ENCODE data around the gene ZC3H8. TPM values are rescaled to one million over a fixed set of nuclear protein-coding genes. Genes with fewer than 3 reads are reported as not detected.

Gene ZC3H8
- total RNA-seq, 4 donors from 2014 or later = 5.7 to 13.6 (median 8.0) TPM

- DNase-seq (no peak), ATAC-seq (no peak)
- H3K27me3 ChIP-seq = no peaks in the 10 kb centered on the region
- no peak overlapping the region for H3K4me3 ChIP-seq
- TF ChIP-seq POLR2A (IDR thresholded peaks at IDR 0.05) (no peak), CTCF (IDR thresholded peaks at IDR 0.05 in 4 of 5, conservative IDR thresholded peaks at IDR 0.05 in 1 of 5) (no peak)
- no peak overlapping the region for H3K27ac ChIP-seq
- H3K4me1 ChIP-seq = peaks cover 6 to 15% of the 10 kb centered on the region in 2 donors
- in situ Hi-C loops (cut with MboI; ENCODE audit: low sequenced_read_pairs in 4 of 4) (loop anchor here (10.0 to 25.0 kb wide), 6 partner anchors 180 to 1120 kb away; partner anchors contain the start of genes RGPD8 (in 2 of the 4), ANAPC1 (in 1 of the 4), CHCHD5 (in 1 of the 4) and MERTK (in 1 of the 4)), intact Hi-C loops (cut with DNase I; ENCODE audit: low total_unique reads) (loop anchor here (5.0 kb wide), 2 partner anchors 55 to 175 kb away; partner anchors contain the start of gene RGPD8)
- H3K36me3 ChIP-seq = no peaks in the 10 kb centered on the region
- H3K9me3 ChIP-seq = no peaks in the 10 kb centered on the region
Measured at GRCh38 chr2:112257575-112257974, 2.7 kb upstream of the ZC3H8 start.

GRCh38 chr2:112256654-112257053 lies 1.8 kb upstream of the ZC3H8 start:
- Histone ChIP-seq H3K27ac (no peak overlapping the region), H3K9me3 (no peaks in the 10 kb centered on the region), H3K36me3 (no peaks in the 10 kb centered on the region), H3K27me3 (no peaks in the 10 kb centered on the region), H3K4me1 (peaks cover 9 to 15% of the 10 kb centered on the region in 2 donors), H3K4me3 (no peak overlapping the region)
- in situ Hi-C loops (cut with MboI; ENCODE audit: low sequenced_read_pairs in 4 of 4) = loop anchor here (10.0 to 25.0 kb wide), 6 partner anchors 181 to 1119 kb away; partner anchors contain the start of genes RGPD8 (in 2 of the 4), ANAPC1 (in 1 of the 4), CHCHD5 (in 1 of the 4) and MERTK (in 1 of the 4)
- ATAC-seq (no peak), DNase-seq (no peak)
- TF ChIP-seq CTCF (IDR thresholded peaks at IDR 0.05 in 4 of 5, conservative IDR thresholded peaks at IDR 0.05 in 1 of 5) (no peak), POLR2A (IDR thresholded peaks at IDR 0.05) (no peak)
- intact Hi-C loops (cut with DNase I; ENCODE audit: low total_unique reads) = loop anchor here (5.0 kb wide), 2 partner anchors 56 to 176 kb away; partner anchors contain the start of gene RGPD8

GRCh38 chr2:112255875-112256274 lies 1.0 kb upstream of the ZC3H8 start:
- no peak overlapping the region for H3K4me3 ChIP-seq
- DNase-seq = no peak
- in situ Hi-C loops (cut with MboI; ENCODE audit: low sequenced_read_pairs in 4 of 4) = loop anchor here (10.0 to 25.0 kb wide), 6 partner anchors 181 to 1119 kb away; partner anchors contain the start of genes RGPD8 (in 2 of the 4), ANAPC1 (in 1 of the 4), CHCHD5 (in 1 of the 4) and MERTK (in 1 of the 4)
- H3K9me3 ChIP-seq = no peaks in the 10 kb centered on the region
- H3K27me3 ChIP-seq = no peaks in the 10 kb centered on the region
- H3K27ac ChIP-seq = no peak overlapping the region
- no peaks in the 10 kb centered on the region for H3K36me3 ChIP-seq
- intact Hi-C loops (cut with DNase I; ENCODE audit: low total_unique reads) = loop anchor here (1.0 to 5.0 kb wide), 4 partner anchors 19 to 333 kb away; partner anchors contain the start of genes RGPD8 and ZC3H6
- H3K4me1 ChIP-seq = peaks cover 12 to 15% of the 10 kb centered on the region in 2 donors
- ATAC-seq = no peak
- TF ChIP-seq POLR2A (IDR thresholded peaks at IDR 0.05) (no peak), CTCF (IDR thresholded peaks at IDR 0.05 in 4 of 5, conservative IDR thresholded peaks at IDR 0.05 in 1 of 5) (no peak)

GRCh38 chr2:112253261-112253815 lies 1.5 kb downstream of the ZC3H8 start:
- no peaks in the 10 kb centered on the region for H3K27me3 ChIP-seq
- H3K36me3 ChIP-seq = peaks cover 0 to 10% of the 10 kb centered on the region in 2 donors
- no peaks in the 10 kb centered on the region for H3K9me3 ChIP-seq
- intact Hi-C loops (cut with DNase I; ENCODE audit: low total_unique reads) = no loop called here
- in situ Hi-C loops (cut with MboI; ENCODE audit: low sequenced_read_pairs in 4 of 4) = loop anchor here (10.0 to 25.0 kb wide), 6 partner anchors 184 to 1116 kb away; partner anchors contain the start of genes RGPD8 (in 2 of the 4), ANAPC1 (in 1 of the 4), CHCHD5 (in 1 of the 4) and MERTK (in 1 of the 4)
- H3K27ac ChIP-seq = no peak overlapping the region
- H3K4me1 ChIP-seq = peaks cover 9 to 15% of the 10 kb centered on the region in 2 donors
- TF ChIP-seq CTCF (IDR thresholded peaks at IDR 0.05 in 4 of 5, conservative IDR thresholded peaks at IDR 0.05 in 1 of 5) (no peak), POLR2A (IDR thresholded peaks at IDR 0.05) (no peak)
- ATAC-seq (no peak), DNase-seq (no peak)
- H3K4me3 ChIP-seq = no peak overlapping the region

Measured in gastrocnemius medialis (tissue), 4 donors.